Omental fat pad (tissue), 4 donors: Measurements from ENCODE around the gene SMIM31. TPM values are rescaled to one million over a fixed set of nuclear protein-coding genes. Genes with fewer than 3 reads are reported as not detected.

Experiments used
- ATAC-seq: fragments of 150-250 bp; one replicate; pipeline ENCODE4 v1.9.1; 2016; ENCODE audit warnings: mild to moderate bottlenecking, moderate library complexity; ENCODE audit not compliant: low FRiP score
- DNase-seq: peaks from one replicate; pipeline ENCODE4 v3.0.0-alpha.2; 2019; ENCODE audit warnings: low spot score
- total RNA-seq, 4 donors: library from RNA; depleted of rRNA; stranded (reverse); fragments of >200 nt; gene quantifications; one replicate each; pipeline ENCODE4 v1.1.0, GENCODE V29; 2016
- TF ChIP-seq, protein P1 (sequence below), 3 donors: fragments of 450-650 bp; IDR thresholded peaks; one replicate each; pipeline ENCODE4 v1.5.1; 2016 to 2017; ENCODE audit warnings: antibody characterized with exemption in 3 of 3, mild to moderate bottlenecking in 3 of 3, moderate library complexity in 2 of 3

The SMIM31 gene
- total RNA-seq, 4 donors from 2014 or later, result not detected

GRCh38 chr4:164800786-164801185, 46.9 kb downstream of the SMIM31 start:
- no peak for ATAC-seq
- TF ChIP-seq, protein P1, sequence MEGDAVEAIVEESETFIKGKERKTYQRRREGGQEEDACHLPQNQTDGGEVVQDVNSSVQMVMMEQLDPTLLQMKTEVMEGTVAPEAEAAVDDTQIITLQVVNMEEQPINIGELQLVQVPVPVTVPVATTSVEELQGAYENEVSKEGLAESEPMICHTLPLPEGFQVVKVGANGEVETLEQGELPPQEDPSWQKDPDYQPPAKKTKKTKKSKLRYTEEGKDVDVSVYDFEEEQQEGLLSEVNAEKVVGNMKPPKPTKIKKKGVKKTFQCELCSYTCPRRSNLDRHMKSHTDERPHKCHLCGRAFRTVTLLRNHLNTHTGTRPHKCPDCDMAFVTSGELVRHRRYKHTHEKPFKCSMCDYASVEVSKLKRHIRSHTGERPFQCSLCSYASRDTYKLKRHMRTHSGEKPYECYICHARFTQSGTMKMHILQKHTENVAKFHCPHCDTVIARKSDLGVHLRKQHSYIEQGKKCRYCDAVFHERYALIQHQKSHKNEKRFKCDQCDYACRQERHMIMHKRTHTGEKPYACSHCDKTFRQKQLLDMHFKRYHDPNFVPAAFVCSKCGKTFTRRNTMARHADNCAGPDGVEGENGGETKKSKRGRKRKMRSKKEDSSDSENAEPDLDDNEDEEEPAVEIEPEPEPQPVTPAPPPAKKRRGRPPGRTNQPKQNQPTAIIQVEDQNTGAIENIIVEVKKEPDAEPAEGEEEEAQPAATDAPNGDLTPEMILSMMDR (IDR thresholded peaks at IDR 0.05), result no peak

GRCh38 chr4:164802301-164802901, 48.5 kb downstream of the SMIM31 start:
- DNase-seq, result no peak
- no peak for ATAC-seq
- TF ChIP-seq, protein P1 (IDR thresholded peaks at IDR 0.05), result no peak

More at GRCh38 chr4:164800786-164801185, 46.9 kb downstream of the SMIM31 start:
- DNase-seq, result no peak

DNA sequence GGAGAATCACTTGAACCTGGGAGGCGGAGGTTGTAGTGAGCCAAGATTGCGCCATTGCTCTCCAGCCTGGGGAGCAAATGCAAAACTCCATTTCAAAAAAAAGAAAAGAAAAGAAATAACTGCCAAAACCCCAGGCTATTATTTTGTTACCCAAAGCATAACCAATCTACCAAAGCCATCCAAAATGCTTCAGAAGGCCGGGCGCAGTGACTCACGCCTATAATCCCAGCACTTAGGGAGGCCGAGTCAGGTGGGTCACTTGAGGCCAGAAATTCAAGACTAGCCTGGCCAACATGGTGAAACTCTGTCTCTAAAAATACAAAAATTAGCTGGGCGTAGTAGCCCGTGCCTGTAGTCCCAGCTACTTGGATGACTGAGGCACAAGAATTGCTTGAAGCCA, 49.8 kb downstream of the SMIM31 start:
- DNase-seq (no peak), ATAC-seq (no peak)
- TF ChIP-seq, protein P1 (IDR thresholded peaks at IDR 0.05), result no peak

- TF ChIP-seq, protein P1 (IDR thresholded peaks at IDR 0.05), result no peak
- DNase-seq (no peak), ATAC-seq (no peak)
Observed at GRCh38 chr4:164807611-164808010, 53.7 kb downstream of the SMIM31 start.

GRCh38 chr4:164813554-164813953, 59.6 kb downstream of the SMIM31 start:
- DNase-seq, result no peak
- TF ChIP-seq, protein P1 (IDR thresholded peaks at IDR 0.05), result no peak
- no peak for ATAC-seq

DNA sequence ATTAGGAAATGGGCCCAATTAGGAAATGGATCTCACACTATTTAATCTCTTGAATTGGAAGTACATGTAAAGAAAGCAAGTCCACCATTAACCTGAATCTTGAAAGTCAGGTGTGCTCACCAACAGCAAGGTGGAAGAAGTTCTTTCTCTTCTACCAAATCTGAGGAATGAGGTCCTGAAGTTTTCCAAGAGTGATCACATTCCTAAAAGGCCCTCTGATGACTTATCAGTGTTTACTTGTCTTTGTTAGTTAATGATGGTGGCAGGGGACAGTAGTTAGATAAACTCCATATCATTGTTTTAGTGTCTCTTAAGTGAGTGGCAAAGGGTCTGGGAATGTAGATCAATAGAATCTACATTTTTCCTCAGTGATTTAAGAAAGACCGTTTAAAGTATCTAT, 61.8 kb downstream of the SMIM31 start:
- DNase-seq (no peak), ATAC-seq (no peak)
- TF ChIP-seq, protein P1 (IDR thresholded peaks at IDR 0.05), result no peak

GRCh38 chr4:164819366-164819765, 65.4 kb downstream of the SMIM31 start:
- DNase-seq (no peak), ATAC-seq (no peak)
- TF ChIP-seq, protein P1 (IDR thresholded peaks at IDR 0.05), result no peak
